Measurements from ENCODE around the gene RPS15A.
A peak's percentile ranks its signal among the peaks of the same experiment; 100 is the strongest.
"Not testable (repeated sequence)": the region's sequence is repeated elsewhere in the genome, so short reads cannot be mapped to it uniquely, and the experiment has no call there.

Gene RPS15A

DNA sequence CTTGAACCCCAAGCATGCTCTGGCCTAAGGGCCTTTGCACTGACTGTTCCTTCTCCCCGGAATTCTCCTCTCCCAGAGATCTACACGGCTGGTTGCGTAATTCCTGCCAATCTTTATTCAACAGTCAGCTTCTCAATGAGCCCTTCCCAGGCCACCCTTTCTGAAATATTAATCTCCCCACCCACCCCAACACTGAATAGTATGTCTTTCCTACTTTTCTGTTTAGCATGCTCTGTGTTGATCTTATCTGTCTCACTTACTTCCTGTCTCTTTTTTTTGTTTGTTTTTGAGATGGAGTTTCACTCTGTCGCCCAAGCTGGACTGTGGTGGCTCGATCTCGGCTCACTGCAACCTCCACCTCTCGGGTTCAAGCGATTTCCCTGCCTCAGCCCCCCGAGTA, 33.5 kb downstream of the RPS15A start:
- H3K27me3 Mint-ChIP-seq; H3K4me3 Mint-ChIP-seq; H3K9me3 Mint-ChIP-seq; H3K36me3 Mint-ChIP-seq (ENCODE audit: low read depth); DNase-seq; ATAC-seq: not testable (repeated sequence)
- peak overlapping the region; percentile 46 for H3K27ac Mint-ChIP-seq
- peaks cover 18% of the 10 kb centered on the region for H3K4me1 Mint-ChIP-seq

DNA sequence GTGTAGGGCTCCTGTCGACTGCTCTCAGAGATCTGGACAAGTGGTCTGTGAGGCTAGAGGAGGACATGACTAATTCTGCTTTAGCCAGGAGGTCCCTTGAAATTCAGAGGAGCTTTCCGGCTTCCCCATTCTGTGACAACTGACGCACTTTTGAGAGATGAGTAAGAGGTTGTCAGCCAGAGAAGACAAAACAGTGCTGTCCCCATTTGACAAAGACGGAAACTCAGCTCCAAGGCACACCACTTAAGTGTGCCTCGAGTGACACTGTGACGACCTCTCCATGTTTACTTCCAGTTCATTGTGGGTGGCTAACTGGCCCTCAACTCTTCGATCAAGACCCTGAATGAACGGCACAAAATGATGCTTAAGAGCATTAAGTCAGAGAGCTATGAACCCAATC, 47.3 kb downstream of the RPS15A start:
- not testable (repeated sequence) for DNase-seq; H3K9me3 Mint-ChIP-seq; H3K36me3 Mint-ChIP-seq (ENCODE audit: low read depth); H3K4me3 Mint-ChIP-seq; H3K27me3 Mint-ChIP-seq; H3K4me1 Mint-ChIP-seq; ATAC-seq; H3K27ac Mint-ChIP-seq

DNA sequence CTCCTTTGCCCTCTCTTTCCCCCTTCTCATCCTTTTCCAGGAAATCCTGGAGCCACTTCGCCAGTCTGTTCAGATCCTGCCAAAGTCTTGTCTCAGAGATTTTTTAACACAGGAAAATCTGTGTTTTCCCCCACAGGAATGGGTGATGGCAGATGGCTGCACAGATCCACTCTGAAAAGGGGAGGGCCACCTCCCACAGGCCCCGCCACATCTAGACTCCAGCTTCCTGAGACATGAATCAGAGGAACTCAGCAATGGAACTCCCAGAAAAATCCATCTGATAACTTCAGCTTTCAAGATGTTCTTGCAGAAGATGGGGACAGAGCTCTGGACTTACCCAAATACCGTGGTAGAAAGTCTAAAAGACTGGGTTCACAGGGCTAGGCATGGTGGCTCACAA, 50.1 kb downstream of the RPS15A start:
- not testable (repeated sequence) for H3K9me3 Mint-ChIP-seq; DNase-seq; H3K27me3 Mint-ChIP-seq; H3K27ac Mint-ChIP-seq; H3K4me1 Mint-ChIP-seq; H3K4me3 Mint-ChIP-seq; ATAC-seq; H3K36me3 Mint-ChIP-seq (ENCODE audit: low read depth)

DNA sequence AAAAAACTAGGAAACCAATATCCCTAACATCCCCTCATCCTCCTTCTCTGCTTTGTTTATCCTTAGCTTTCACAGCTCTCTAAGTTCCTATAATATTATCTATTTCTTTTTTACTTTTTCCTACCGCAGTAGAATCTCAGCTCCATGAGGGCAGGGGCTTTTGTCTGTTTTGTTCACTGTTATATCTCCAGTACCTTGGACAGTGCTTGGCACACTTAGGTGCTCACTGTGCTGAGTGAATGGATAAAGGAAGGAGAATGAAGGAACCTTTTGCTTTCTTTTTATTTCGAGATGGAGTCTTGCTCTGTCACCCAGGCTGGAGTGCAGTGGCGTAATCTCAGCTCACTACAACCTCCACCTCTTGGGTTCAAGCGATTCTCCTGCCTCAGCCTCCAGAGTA, 51.4 kb downstream of the RPS15A start:
- H3K9me3 Mint-ChIP-seq; ATAC-seq; H3K4me1 Mint-ChIP-seq; DNase-seq; H3K4me3 Mint-ChIP-seq; H3K36me3 Mint-ChIP-seq (ENCODE audit: low read depth); H3K27ac Mint-ChIP-seq; H3K27me3 Mint-ChIP-seq: not testable (repeated sequence)

DNA sequence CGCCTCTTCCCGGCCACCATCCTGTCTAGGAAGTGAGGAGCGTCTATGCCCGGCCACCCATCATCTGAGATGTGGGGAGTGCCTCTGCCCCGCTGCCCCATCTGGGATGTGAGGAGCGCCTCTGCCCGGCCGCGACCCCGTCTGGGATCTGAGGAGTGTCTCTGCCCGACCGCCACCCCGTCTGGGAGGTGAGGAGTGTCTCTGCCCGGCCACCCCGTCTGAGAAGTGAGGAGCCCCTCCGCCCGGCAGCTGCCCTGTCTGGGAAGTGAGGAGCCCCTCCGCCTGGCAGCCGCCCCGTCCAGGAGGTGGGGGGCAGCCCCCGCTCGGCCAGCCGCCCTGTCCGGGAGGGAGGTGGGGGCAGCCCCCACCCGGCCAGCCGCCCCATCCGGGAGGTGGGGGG, 55.9 kb downstream of the RPS15A start:
- not testable (repeated sequence) for DNase-seq; H3K9me3 Mint-ChIP-seq; ATAC-seq; H3K4me3 Mint-ChIP-seq; H3K4me1 Mint-ChIP-seq; H3K36me3 Mint-ChIP-seq (ENCODE audit: low read depth); H3K27ac Mint-ChIP-seq; H3K27me3 Mint-ChIP-seq

Measured in activated naive CD8-positive, alpha-beta T cell treated with anti-CD3 and anti-CD28 coated beads, Interleukin-2, amount 50 U/mL, for 24 hours (primary cell).